CD1c-positive myeloid dendritic cell (primary cell): ENCODE measurements around the gene G3BP2.
"Not testable (repeated sequence)": the region's sequence is repeated elsewhere in the genome, so short reads cannot be mapped to it uniquely, and the experiment has no call there.

Experiments
- DNase-seq: peaks from one replicate; pipeline ENCODE4 v3.0.0-alpha.2; 2016; ENCODE audit errors: extremely low spot score

Gene G3BP2

DNA sequence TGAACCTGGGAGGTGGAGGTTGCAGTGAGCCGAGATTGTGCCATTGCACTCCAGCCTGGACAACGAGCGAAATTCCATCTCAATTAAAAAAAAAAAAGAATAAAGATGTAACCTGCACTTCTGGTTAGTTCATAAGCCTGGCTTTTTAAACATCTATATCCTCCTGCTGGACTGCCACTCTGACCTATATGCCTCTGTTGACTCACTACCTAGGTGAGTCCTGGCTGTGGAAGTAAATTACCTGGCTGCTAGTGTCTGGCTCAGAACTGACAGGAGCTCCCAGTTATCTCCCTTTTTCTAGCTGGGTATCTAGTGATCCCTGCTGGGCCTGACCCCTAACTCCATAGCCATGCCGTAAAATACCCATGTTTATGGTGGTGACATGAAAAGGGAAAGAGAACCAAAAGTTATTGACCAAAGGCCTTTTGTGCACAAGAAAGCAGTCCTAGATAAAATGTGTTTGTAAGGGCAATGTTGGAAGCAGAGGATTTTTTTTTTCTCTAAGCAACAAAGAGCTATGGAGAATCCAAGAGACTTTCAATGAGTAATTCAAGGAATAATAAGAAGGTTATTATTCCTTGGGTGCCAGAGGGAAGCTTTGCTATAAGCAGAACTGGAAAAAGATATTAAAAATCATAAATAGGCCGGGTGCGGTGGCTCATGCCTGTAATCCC lies 10.4 kb upstream of the G3BP2 start:
- no peak for DNase-seq

DNA sequence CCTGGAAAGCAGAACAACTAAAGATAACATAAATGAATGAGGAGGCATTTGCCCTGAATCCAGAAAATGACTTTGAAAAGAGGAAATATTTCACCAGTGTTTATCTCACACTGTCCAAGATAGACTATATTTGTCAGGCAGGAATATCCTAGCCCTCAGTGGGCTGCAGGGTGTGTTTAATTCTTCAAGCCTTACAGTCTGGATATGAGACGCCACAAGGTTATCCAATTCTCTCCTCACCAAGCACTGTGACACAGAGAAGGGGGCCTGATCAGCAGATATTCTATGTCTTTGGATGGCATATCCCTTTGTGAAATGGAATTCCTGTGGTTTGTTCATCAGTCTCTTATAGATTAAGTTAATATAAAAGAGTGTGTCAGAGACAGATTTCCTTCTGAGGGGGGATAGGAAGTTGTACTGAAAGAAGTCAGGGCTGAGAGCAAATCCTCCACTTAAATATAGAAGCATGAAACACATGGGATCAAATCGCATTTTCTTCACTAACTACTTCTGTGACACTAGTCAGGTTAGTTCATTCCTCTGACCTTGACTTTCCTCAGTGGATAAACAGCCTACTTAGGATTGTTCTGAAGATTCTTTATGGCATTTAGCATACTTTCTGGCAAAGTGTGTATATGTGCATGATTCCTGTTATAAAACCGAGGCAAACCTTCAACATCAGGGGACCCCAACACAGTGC lies 6.8 kb upstream of the G3BP2 start:
- no peak for DNase-seq

DNA sequence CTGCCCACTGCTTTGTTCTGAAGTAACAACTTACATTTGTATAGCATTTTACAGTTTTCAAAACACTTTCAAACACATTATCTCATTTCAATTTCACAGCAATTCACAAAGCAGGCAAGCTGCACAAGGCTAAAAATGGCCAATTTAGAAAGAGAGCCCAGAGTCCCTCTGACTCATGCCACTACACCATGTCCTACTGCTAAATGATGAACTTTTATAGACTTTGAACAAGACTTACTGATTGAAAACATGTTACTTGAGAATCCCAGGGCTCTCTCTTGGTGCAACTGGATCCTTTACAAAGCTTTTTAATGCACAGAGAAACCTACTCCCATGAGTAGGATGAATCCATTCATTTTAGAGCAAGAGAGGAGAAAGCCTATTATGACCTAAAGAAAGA lies 5.8 kb upstream of the G3BP2 start:
- no peak for DNase-seq

DNA sequence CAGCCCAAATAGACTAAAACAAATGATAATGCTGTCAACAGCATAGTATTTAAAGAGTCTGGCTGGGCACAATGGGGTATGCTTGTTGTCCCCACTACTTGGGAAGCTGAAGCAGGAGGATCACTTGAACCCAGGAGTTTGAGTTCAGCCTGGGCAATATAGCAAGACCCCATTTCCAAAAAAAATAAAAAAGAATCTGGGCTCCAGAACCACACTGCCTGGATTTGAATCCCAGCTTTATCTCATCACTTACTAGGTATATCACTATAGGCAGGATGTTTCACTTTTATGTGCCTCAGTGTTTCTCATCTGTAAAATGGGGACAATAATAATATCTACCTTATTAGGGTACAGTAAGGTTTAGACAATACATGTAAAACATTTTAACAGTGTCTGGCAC lies 5.3 kb upstream of the G3BP2 start:
- no peak for DNase-seq

DNA sequence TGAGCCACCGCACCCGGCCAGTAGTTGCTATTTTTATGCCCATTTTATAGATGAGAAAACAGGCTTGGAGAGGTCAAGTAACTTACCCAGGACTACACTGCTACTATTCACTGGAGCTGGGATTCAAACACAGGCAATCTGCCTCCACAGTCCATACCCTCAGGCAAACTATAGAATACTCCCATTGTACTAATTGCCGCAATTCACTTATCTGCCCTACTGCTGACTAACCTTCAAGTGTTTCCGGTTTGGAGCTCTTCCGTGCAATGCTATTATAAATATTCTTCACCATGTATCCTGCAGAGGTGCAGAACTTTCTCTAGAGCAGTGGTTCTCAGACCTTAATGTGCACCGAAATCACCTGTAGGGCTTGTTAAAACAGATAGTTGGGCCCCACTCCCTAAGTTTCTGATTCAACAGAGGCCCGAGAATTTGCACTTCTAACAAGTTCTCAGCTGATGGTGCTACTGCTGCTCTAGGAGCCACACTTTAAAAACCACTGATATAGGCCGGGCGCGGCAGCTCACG lies 1.9 kb upstream of the G3BP2 start:
- DNase-seq: no peak

DNA sequence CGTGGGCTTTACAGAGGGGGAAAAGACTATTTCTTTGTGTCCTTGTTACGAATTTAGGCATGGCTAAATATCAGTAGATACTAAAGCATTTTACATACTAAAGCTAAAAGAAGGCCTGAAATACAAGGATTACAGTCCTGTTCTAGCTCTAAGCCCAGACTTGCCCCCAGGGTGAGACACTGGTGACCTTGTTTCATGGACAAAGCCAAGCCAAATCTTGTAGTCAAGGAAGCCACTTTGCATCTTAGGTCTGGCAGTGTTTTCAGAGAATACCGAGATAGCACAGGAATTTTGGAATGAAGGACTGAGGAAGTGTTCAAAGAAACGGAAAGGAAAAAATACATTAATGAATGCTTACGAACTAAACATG lies 733 bp upstream of the G3BP2 start:
- DNase-seq: no peak

DNA sequence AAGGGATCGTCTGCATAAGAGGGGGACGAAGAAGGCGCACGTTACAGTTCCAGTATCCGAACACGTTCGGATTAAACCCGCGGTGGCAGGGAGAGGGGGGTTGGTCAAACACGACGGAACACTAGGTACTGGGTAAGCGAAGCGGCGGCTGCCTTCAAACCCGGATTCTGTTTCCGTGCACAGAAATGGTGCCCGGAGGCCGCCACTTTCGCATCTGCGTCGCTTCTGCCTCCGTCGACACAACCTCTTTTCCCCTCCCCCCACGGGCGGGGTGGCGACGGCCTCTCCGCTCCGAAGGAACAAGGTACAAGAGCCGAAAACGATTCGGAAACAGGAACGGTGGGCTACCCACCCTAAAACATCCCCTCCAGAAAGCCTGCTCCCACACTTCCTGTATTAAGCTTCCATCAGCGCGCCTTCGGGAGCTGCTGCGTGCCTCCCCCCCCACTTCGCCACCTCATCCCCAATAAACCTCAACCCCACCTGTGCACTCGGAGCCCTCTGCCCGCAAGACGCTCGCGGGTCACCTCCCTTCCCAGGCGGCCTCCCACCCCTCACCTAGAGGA lies 667 bp downstream of the G3BP2 start:
- peak; percentile 84 for DNase-seq

DNA sequence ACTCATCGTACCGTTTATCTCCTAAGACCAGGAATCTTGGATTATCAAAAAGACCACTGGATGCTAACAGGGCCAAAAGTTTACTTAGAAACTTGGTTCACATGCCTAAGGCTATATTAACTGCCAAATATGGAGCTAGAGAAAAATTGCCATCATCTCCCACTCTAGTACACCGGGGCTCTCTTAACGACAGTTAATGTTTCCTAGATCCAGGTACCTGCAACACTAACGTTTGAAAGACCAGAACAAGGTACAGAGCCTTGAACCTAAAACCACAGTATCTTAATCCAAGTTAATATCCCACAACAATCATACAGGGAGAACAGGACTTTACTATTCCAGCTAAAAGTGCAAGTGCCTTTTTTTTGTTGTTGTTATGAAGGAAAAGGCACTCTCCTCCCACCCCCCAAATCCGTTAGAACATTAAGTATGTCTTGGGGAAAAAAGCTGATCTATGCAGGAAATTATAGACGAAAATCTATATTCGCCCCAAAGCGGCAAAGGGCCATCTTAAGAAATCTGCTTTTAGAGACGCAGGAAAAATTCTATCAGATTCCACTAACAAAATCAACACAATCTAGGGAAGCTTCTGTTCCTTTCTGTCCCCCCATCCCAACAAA lies 1.3 kb downstream of the G3BP2 start:
- no peak for DNase-seq

DNA sequence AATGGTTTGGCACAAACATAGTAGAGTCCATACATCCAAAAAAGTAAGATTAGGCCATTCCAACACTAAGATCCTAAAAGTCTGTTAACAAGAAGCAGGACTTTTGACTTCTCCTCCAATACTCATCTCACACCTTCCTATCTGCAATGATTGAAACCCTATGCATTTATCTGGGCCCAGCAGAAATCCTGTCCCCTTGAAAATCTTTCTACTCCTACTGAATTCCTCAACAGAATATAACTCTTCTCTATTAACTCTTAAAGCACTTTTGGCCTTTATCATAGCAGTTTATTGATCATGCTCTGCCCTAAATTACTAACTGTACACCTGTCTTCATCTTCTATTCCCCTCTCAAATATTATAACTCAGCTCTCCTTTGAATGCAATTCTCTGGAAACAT lies 4.6 kb downstream of the G3BP2 start:
- no peak for DNase-seq

DNA sequence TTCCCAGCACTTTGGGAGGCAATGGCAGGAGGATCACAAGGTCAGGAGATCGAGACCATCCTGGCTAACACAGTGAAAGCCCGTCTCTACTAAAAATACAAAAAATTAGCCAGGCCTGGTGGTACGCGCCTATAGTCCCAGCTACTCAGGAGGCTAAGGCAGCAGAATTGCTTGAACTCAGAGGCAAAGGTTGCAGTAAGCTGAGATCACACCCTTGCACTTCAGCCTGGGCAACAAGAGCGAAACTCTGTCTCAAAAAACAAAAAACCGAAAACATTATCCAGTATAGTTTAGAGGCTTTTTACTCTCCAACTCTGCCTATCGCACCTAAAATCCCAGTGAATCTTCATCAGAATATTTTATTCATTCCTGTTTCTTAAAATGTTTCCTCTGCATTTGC lies 5.6 kb downstream of the G3BP2 start:
- DNase-seq: not testable (repeated sequence)

DNA sequence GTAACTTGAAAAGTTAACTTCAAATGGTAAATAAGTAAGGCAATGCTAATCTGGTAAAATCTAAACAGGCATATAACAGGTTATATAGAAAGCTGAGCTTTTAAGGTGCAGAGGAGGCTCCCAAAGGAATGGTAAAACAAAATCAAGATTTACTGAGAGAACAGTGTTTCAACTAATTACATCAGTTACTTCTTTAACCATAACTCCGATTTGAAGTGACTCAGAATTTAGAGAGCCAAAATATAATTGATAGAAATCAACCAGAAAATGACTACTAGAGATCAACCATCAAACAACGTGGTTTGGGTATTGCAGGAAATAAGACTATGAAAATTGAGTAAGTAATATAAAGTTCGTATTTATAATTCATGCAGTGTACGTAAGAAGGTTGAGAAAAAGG lies 6.9 kb downstream of the G3BP2 start:
- DNase-seq: no peak

DNA sequence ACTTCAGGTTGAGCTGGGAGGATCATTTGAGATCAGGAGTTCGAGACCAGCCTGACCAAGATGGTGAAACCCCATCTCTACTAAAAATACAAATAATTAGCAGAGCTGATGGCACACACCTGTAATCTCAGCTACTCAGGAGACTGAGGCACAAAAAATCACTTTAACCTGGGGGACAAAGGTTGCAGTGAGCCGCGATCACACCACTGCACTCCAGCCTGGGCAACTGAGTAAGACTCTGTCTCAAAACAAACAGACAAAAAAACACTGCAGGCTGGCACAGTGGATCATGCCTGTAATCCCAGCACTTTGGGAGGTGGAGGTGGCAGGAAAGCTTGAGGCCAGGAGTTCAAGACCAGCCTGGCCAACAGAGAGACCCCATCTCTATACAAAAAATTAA lies 8.6 kb downstream of the G3BP2 start:
- not testable (repeated sequence) for DNase-seq

DNA sequence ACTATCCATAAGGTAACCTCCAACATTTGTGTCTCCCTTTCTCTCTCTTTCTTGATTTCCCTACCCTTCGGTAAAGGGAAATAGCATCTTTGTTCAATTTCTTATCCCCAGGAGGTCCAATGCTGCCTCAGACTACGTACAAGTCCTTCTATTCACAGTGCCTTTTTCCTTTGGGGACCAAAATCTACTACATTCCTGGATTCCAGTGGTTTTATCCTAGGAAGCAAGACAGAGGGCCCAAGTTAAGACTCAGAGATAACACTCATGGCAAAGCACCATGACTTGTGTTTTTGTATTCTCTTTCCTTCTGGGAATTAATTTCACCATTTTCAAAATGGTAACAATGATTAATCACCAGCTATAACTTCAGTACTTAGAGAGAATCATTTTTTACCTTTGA lies 10.6 kb downstream of the G3BP2 start:
- DNase-seq: no peak

DNA sequence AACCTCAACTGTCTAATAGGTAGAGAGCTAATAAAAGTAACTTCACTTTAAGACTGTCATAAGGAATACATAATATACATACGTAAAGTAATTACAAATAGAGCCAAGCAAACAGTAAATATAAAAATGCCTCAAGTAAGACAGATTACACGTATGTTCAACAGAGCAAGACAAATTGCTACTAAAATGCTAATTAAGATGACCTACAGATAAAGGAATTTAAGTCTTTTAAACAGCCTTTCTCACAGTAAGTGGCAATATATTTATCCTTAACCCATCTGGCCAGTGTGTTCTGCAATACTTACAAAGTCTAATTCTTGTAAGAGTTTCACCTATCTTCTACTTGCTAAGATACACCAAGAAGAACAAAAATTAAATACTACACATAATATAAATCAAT lies 12.7 kb downstream of the G3BP2 start:
- DNase-seq: no peak

DNA sequence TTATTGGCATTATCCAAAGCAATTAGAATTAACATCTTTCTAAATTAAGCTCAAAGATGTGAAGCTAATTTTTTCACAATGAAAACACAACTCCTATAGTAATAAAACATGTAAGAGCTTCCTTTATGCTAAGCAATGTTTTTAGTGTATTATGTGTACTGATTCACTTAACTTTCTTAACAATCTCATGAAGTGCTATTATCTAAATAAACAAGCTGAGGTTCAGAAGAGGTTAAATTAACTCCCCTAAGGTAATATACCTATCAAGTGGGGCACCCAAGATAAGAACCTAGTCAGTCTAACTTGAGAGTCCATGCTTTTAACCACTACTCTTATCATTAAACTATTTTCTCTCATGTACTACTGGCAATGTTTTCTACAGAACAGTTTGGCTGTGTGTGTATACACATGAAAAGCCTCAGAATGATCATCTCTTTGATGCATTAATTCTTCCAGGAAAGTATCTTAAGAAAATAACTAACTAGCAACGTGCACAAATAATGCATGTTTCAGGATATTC lies 13.6 kb downstream of the G3BP2 start:
- DNase-seq: no peak

DNA sequence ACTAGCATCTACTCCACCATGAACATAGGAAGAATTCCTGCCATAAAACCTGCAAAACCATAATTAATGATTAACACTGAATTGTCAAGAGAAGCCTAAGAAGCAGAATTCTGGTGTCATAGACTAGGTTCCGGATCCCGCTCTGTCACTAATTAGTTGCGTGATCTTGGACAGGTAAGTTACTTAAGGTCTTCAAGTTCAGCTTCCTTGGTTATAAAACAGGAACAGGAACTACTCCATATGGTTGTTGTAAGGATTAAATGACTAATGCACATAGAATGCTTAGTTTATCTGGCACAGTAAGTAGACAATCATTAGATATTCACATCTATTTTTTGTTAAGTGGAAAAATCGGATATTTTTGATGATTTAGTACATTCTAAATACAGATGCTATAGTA lies 14.3 kb downstream of the G3BP2 start:
- DNase-seq: no peak

DNA sequence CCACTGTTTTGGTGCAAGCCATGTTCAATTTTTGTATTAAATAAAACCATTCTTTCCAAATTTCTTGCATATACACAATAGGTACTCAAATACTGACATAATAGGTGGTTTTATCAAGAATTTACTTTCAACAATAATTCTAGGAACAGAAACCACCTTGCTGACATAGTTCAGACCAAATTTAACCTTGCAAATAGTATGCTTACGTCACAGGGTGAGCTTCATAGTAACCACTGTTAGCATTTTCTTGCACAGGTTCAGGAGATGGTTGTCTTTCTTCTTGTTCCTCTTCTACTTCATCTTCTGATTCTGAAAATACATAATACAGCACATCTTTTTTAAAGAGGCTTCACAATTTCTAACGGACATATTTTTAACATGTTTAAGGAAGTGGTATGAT lies 17.6 kb downstream of the G3BP2 start:
- DNase-seq: peak; percentile 35

DNA sequence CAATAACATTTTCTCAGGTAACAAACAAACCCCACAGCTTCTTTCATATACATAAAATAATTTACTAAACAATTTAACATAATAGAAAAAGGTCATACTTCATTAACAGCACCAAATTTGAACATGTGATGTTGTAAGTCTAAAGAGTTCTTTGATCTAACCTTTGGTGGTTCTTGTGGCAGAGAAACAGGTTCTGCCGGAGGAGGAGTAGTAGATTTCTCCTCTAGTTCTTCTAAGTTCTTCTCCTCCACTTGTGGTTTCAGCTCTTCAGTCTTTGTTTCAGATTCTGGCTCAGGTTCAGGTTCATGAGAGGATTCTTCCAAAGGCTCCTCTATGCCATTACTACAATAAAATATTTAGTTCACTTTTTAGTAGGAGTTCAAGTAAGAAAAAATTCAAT lies 18.3 kb downstream of the G3BP2 start:
- no peak for DNase-seq

DNA sequence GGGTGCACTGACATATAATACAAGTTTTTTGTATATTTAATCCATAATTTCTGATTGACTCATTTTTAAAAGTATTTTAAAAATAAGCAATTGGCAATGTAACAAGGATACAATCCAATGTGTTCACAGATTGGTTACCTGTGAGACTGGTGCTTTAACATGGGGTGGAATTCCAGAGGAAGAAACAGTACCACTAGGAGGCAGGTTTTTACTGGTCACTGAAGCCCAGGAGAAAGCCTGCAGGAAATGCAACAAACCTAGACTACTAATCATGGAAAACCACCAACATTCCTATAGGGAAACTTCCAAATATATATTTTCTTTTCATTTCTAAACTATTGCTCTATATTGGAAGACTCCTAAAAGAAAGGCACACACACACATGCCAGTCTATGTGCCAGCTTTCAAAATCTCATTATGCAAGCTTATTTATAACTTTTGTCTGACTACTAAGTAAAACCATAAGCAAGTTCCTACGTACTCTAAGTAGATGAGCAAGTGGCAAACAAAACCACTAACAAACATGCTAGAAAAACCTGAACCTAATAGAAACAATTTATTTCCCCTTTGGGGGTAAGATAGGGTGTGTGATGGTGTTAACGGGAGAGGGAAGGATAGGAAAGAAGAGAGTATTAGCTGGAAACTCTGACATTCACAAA lies 19.2 kb downstream of the G3BP2 start:
- DNase-seq: no peak

DNA sequence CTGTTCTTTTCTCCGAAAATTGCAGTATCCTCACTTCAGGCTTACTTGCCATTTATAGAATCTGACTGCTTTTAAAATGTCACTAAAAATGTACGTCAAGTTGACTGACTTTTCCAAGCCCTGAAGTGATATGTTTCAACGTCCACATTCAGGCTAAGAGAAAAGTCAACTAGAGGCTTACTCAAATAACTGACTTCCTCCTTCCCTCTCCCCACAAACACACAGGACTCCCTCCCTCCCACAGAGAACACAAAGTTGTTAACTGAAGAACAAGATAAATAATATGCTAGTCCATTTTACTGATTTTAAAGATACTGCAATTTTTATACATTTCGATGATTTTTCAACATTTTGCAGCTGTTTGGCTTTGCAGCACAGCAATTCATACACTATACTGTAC lies 29.1 kb downstream of the G3BP2 start:
- peak; percentile 9 for DNase-seq

DNA sequence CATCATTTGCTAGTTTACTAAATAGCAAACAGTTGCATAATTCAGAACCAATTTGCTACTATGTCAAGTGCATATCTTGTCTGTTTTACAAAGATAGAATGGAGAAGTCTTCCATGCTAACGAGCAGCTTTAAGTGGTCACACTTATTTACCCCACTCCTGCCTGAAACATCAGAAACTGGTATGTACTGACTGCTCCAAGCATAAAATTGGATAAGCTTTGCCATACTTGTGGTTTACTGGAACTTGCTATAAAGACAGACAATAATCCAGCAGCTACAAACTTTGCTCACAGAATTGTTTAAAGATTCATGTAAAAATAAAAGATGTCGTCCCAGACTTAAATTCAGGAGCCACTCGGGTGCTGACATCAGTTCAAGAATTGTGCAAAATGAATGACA lies 29.6 kb downstream of the G3BP2 start:
- DNase-seq: no peak

DNA sequence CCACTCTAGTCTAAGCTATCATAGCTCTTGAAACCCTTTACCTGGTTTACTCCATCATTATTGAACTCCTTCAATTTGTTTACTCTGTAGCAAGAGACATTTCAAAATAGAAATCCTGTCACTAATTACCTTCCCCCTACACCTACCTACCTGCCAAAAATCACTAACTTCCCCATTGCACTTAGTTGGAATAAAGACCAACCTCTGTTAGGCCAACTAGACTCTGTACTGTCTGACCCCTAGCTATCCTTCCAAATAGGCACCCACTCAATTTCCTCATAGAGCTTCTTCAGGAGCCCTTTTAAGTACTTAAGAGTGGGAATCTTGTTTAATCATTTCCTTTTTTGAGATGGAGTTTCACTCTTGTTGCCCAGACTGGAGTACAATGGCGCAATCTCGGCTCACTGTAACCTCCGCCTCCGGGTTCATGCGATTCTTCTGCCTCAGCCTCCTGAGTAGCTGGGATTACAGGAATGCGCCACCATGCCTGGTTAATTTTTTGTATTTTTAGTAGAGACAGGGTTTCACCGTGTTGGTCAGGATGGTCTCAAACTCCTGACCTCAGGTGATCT lies 34.0 kb downstream of the G3BP2 start:
- DNase-seq: peak; percentile 61
